Duodenal mucosa (tissue), 2 donors: ENCODE measurements around the gene ANKRD13D.

Experiments used
- H3K27ac ChIP-seq: one replicate; pipeline ENCODE4 v1.7.0; 2013; ENCODE audit warnings: low read depth, low read length
- H3K27me3 ChIP-seq, 2 donors: one replicate each; pipeline ENCODE4 v1.7.0; 2013; ENCODE audit warnings: low read length in 2 of 2, control low read depth in 1 of 2; ENCODE audit not compliant: insufficient read depth in 2 of 2, control insufficient read depth in 1 of 2
- H3K36me3 ChIP-seq, 2 donors: one replicate each; pipeline ENCODE4 v1.7.0; 2013; ENCODE audit warnings: low read length in 2 of 2, control low read depth in 1 of 2; ENCODE audit not compliant: insufficient read depth in 2 of 2, control insufficient read depth in 1 of 2
- H3K4me1 ChIP-seq, 2 donors: one replicate each; pipeline ENCODE4 v1.7.0; 2013; ENCODE audit warnings: low read length in 2 of 2, control low read depth in 1 of 2; ENCODE audit not compliant: insufficient read depth in 2 of 2, control insufficient read depth in 1 of 2
- H3K4me3 ChIP-seq, 2 donors: one replicate each; pipeline ENCODE4 v1.7.0; 2013; ENCODE audit warnings: low read length in 2 of 2, low read depth in 1 of 2
- H3K9ac ChIP-seq, 2 donors: one replicate each; pipeline ENCODE4 v1.7.0; 2013; ENCODE audit warnings: low read length in 2 of 2, low read depth in 1 of 2
- H3K9me3 ChIP-seq, 2 donors: one replicate each; pipeline ENCODE4 v1.7.0; 2013; ENCODE audit warnings: low read length in 2 of 2, control low read depth in 1 of 2; ENCODE audit not compliant: control insufficient read depth in 1 of 2

The ANKRD13D gene

DNA sequence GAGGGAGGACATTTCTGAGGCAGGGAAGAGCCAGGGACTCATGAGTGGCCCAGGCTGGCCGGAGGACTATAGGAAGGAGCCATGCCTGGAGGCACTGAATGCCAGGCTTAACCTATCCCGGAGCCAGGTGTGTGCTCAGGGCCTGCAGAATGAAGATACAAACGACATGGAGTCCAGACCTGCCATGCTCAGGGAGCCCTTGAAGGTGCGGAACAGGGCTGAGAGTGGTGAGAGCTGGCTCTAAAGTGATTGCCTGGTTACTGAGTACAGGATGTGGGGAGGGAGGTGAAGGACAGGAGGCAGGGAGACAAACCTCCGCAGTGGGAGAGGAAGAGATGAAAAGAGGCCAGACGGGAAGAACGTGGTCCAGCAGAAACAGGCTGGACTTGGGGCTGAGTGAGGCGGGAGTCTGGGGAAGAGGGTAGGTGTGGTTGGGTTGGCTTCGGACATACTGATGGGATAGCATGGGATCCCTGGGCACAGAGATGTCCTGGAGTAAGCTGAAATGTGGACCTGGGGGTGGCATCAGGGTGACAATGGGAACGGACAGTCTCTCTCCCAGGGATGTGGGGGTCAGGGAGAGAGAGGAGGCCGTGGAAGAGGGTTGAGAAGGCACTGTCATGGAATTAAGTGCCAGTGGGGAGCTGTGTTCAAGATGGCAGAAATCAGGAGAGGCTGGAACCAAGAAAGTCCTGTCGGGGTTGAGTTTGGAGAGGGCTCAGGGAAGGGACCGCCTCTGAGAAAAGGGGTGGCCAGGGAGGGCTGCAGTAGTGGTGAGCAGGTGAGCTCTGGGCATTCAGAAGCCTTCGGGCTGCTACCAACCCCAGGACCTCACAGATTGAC, 1.5 kb upstream of the ANKRD13D start:
- Histone ChIP-seq H3K36me3 (peaks cover 37 to 60% of the 10 kb centered on the region in 2 donors), H3K4me1 (peaks cover 34 to 36% of the 10 kb centered on the region in 2 donors), H3K4me3 (peak overlapping the region; percentile 79 to 81), H3K27me3 (no peaks in the 10 kb centered on the region), H3K9ac (peak overlapping the region; percentile 70 to 71), H3K27ac (peak overlapping the region; percentile 95), H3K9me3 (no peaks in the 10 kb centered on the region)

DNA sequence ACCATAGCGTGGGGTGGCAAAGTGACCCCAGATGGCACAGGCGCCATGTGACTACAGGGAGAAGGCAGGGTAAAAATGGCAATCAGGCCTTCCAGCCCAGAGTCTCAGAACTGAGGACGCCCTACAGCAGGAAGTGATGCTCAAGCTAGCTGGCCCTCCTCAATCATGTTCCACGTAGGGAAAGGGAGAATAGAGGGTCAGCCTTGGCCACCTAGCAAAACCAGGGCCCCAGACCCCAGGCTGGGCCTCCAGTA, 978 bp upstream of the ANKRD13D start:
- Histone ChIP-seq H3K4me1 (peaks cover 34 to 36% of the 10 kb centered on the region in 2 donors), H3K9ac (peak overlapping the region; percentile 70 to 71), H3K4me3 (peak overlapping the region; percentile 79 to 81), H3K36me3 (peaks cover 31 to 54% of the 10 kb centered on the region in 2 donors), H3K27ac (peak overlapping the region; percentile 95), H3K27me3 (no peaks in the 10 kb centered on the region), H3K9me3 (no peaks in the 10 kb centered on the region)

DNA sequence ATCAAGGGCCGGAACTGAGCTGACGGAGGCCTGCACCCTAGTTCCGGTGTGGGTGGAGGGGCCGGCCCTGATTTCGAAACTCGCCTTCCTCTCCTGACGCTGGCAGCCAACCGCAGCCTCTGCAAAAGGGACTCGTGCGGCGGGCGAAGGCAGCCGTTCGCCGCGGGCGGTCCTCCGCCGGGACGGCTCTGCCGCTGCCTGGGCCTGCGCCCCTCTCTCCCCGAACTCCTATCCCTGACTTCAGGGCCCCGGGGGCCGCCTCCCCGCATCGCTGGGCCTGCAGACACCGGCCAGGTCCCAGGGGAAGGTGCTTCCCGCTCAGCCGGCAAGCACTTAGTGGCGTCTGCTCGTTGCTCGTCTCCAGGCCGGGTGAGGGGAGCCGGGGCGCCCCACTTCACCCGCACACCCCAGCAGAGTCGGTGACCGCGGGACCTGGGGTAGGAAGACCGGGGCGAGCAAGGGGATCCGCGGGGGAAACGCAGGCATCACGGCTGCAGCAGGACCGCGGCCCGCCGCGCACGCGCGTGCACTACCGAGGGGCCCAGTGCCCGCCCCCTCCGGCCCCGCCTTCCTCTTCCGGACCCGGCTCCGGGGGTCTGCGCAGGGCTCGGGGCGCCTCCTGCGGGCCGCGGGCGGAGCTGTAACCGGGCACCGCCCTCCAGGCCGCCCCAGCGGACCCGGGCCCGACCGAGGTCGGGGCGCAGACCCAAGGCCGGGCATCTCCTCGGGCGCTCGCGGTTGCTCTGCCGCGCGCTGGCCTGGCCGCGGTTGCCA, 464 bp upstream of the ANKRD13D start:
- H3K4me3 ChIP-seq: peak overlapping the region; percentile 79 to 81
- no peaks in the 10 kb centered on the region for H3K27me3 ChIP-seq
- peak overlapping the region; percentile 70 to 71 for H3K9ac ChIP-seq
- peak overlapping the region; percentile 95 for H3K27ac ChIP-seq
- peaks cover 34 to 36% of the 10 kb centered on the region in 2 donors for H3K4me1 ChIP-seq
- H3K36me3 ChIP-seq: peaks cover 26 to 49% of the 10 kb centered on the region in 2 donors
- H3K9me3 ChIP-seq: no peaks in the 10 kb centered on the region

DNA sequence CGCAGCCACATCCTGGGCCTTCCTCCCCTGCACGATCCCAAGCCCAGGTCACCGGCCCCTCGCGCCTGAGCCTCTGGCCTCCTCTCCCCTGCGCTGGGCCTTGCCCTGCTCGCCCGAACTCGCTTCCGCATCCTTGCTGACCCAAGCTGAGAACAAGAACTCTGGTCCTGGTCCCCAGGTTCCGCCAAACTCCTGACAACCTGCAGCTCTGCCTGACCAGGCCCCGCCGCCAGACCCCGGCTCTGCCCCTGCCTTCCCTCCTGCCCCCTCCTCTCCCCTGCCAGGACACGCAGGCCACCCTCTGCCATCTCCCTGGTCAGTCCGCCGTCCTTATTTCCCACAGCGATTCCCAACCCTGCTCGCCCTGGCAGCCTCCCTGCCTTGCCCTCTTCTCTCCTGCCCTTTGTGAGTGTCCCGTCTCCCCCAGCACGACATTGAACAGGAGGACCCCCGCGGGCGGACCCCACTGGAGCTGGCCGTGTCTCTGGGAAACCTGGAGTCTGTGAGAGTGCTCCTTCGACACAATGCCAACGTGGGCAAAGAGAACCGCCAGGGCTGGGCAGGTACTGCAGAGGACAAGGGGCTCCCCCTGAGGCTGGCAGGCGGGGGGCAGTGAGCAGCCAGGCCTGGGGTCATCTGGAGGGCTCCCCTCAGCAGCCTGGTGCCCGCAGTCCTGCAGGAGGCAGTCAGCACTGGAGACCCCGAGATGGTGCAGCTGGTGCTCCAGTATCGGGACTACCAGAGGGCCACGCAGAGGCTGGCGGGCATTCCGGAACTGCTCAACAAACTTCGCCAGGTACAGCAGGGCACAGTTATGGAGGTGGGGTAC, 762 bp downstream of the ANKRD13D start:
- Histone ChIP-seq H3K27me3 (no peaks in the 10 kb centered on the region), H3K4me1 (peaks cover 34 to 36% of the 10 kb centered on the region in 2 donors), H3K4me3 (peak overlapping the region; percentile 71 to 73), H3K9me3 (no peaks in the 10 kb centered on the region), H3K9ac (peak overlapping the region; percentile 48 to 57), H3K36me3 (peaks cover 21 to 38% of the 10 kb centered on the region in 2 donors), H3K27ac (peak overlapping the region; percentile 32)

DNA sequence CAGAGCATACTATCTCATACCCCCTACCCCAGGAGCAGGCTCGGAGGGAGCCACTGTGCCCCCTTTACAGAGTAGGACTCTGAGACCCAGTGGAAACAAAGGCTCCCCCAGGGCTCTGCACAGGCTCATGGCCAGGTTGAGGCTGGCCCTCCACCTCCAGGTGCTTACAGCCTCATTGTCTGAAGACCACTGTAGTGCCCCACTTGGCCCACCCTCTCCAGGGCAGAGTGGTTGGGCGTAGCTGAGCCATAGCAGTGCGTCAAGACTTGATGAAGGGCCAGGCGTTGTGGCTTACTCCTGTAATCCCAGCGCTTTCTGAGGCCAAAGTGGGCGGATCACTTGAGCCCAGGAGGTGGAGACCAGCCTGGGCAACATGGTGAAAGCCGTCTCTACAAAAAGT, 1.7 kb downstream of the ANKRD13D start:
- H3K36me3 ChIP-seq: peaks cover 15 to 29% of the 10 kb centered on the region in 2 donors
- H3K27ac ChIP-seq: no peak overlapping the region
- H3K27me3 ChIP-seq: no peaks in the 10 kb centered on the region
- peak overlapping the region in 1 of 2 donors; percentile 3 for H3K4me3 ChIP-seq
- no peak overlapping the region for H3K9ac ChIP-seq
- peaks cover 33 to 34% of the 10 kb centered on the region in 2 donors for H3K4me1 ChIP-seq
- H3K9me3 ChIP-seq: peaks cover 2 to 4% of the 10 kb centered on the region in 2 donors

DNA sequence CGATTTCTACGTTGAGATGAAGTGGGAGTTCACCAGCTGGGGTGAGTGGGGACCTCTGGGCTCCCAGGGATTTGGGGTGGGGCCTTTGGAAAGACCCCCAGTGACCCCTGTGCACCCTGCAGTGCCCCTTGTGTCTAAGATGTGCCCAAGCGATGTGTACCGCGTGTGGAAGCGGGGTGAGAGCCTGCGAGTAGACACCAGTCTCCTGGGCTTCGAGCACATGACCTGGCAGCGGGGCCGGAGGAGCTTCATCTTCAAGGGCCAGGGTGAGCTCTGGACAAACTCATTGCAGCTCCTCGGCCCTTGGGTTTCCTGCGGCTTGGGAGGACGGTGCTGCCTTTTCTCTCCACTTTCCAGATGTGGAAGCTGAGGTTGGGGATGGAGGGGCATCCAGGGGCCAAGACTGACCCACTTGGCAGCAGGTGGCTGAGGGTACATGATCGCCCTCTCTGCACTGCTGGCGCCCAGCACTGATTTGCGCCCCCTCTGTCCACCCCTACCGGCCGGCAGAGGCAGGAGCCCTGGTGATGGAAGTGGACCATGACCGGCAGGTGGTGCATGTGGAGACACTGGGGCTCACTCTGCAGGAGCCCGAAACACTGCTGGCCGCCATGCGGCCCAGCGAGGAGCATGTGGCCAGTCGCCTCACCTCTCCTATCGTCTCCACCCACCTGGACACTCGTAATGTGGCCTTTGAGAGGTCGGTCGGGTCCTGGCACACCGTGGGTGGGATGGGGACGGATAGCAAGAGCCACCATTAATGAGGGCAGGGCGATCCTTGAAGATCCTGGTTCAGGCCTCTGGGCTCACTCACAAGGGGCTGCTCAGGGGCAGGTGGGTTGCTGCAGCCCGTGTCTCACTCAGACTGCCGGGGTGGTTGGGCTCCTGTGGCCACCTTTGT, 2.6 kb downstream of the ANKRD13D start:
- Histone ChIP-seq H3K27ac (no peak overlapping the region), H3K9ac (no peak overlapping the region), H3K36me3 (peaks cover 8 to 20% of the 10 kb centered on the region in 2 donors)

DNA sequence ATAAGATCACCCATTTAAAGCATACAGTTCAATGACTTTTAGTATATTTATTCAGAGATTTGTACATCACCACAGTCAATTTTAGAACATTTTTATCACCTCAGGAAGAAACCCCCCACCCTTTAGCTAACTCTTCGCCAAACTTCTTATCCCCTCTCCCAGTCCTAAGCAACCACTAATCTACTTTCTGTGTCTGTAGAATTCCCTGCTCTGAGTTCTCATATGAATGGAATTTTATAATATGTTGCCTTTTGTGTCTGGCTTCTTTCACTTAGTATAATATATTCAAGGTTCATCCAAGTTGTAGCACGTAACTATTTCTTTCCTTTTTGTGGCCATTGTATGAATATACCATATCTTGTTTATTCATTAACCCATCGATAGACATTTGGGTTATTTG, 3.6 kb downstream of the ANKRD13D start:
- Histone ChIP-seq H3K4me3 (no peak overlapping the region), H3K9ac (no peak overlapping the region), H3K4me1 (peaks cover 18 to 21% of the 10 kb centered on the region in 2 donors), H3K27me3 (no peaks in the 10 kb centered on the region), H3K9me3 (peaks cover 6 to 9% of the 10 kb centered on the region in 2 donors), H3K27ac (no peak overlapping the region), H3K36me3 (peaks cover 7 to 18% of the 10 kb centered on the region in 2 donors)

More for the DNA sequence above, 2.6 kb downstream of the ANKRD13D start:
- Histone ChIP-seq H3K4me1 (peaks cover 27 to 30% of the 10 kb centered on the region in 2 donors), H3K4me3 (no peak overlapping the region), H3K9me3 (peaks cover 6 to 9% of the 10 kb centered on the region in 2 donors), H3K27me3 (no peaks in the 10 kb centered on the region)

DNA sequence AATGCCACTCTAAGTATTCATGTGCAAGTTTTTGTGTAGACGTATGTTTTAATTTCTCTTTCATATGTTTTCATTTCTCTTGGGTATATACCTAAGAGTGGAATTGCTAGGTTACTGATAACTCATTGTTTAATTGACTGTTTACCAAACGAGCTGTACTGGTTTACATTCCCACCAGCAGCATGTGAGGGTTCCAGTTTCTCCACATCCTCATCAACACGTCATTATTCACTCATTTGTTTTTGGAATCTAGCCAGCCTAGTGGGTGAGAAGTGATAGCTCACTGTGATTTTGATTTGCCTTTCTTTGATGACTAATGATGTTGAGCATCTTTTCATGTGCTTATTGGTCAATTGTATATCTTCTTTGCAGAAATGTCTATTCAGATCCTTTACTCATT, 4.0 kb downstream of the ANKRD13D start:
- H3K9me3 ChIP-seq: peaks cover 6 to 9% of the 10 kb centered on the region in 2 donors
- H3K27ac ChIP-seq: no peak overlapping the region
- no peak overlapping the region for H3K9ac ChIP-seq
- H3K36me3 ChIP-seq: peaks cover 7 to 18% of the 10 kb centered on the region in 2 donors
- no peak overlapping the region for H3K4me3 ChIP-seq
- no peaks in the 10 kb centered on the region for H3K27me3 ChIP-seq
- H3K4me1 ChIP-seq: peaks cover 14 to 16% of the 10 kb centered on the region in 2 donors

DNA sequence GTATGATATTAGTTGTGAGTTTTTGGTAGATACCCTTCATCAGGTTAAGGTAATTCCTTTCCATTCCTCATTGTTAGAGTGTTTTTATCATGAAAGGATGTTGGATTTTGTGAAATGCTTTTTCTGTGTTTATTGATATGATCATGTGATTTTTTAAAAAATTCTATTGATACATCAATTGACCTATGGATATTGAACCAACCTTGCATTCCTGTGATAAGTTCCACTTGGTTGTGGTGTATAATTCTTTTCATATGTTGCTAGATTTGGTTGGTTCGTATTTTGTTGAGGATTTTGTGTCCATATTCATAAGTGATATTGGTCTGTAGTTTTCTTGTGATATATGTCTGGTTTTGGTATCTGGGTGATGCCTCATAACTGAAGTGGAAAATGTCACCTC, 6.7 kb downstream of the ANKRD13D start:
- Histone ChIP-seq H3K27ac (no peak overlapping the region), H3K36me3 (peaks cover 11 to 35% of the 10 kb centered on the region in 2 donors), H3K4me3 (no peak overlapping the region), H3K27me3 (no peaks in the 10 kb centered on the region), H3K9ac (no peak overlapping the region), H3K9me3 (peaks cover 6 to 9% of the 10 kb centered on the region in 2 donors), H3K4me1 (peaks cover 0 to 2% of the 10 kb centered on the region in 2 donors)
